SIG-M5 (cell line): ENCODE results near the gene ABLIM1.

Experiments used
- DNase-seq: peaks from one replicate; lab custom pipeline; 2025; lab: John Stamatoyannopoulos, UW

ABLIM1 gene

GRCh38 chr10:114406455-114406854, 251.6 kb downstream of the ABLIM1 start:
- no peak for DNase-seq

GRCh38 chr10:114405011-114405350, 253.1 kb downstream of the ABLIM1 start:
- no peak for DNase-seq

- no peak for DNase-seq
These were observed 253.7 kb downstream of the ABLIM1 start, which contains the start of gene AFAP1L2 for GRCh38 chr10:114404171-114405010. Gene AFAP1L2, minus strand, starts transcription at chr10:114404502. Its CDS starts 47 bp downstream, at chr10:114404455.

GRCh38 chr10:114403541-114404161, 254.4 kb downstream of the ABLIM1 start:
- DNase-seq, result no peak

- DNase-seq, result no peak
These were observed 255.1 kb downstream of the ABLIM1 start for GRCh38 chr10:114402871-114403540.

GRCh38 chr10:114402233-114402632, 255.8 kb downstream of the ABLIM1 start:
- DNase-seq, result no peak

GRCh38 chr10:114401195-114401791, 256.8 kb downstream of the ABLIM1 start:
- DNase-seq, result no peak

- DNase-seq, result no peak
These were observed 258.0 kb downstream of the ABLIM1 start for GRCh38 chr10:114400091-114400490.

GRCh38 chr10:114399576-114399975, 258.5 kb downstream of the ABLIM1 start:
- DNase-seq, result no peak

GRCh38 chr10:114398587-114399331, 259.3 kb downstream of the ABLIM1 start:
- no peak for DNase-seq

GRCh38 chr10:114397651-114398145, 260.4 kb downstream of the ABLIM1 start:
- no peak for DNase-seq

- no peak for DNase-seq
These were observed 261.6 kb downstream of the ABLIM1 start for GRCh38 chr10:114396464-114396863.

GRCh38 chr10:114395366-114396022, 262.6 kb downstream of the ABLIM1 start:
- no peak for DNase-seq

- DNase-seq, result no peak
These were observed 263.5 kb downstream of the ABLIM1 start for GRCh38 chr10:114394531-114394930.

- DNase-seq, result no peak
These were observed 264.2 kb downstream of the ABLIM1 start for GRCh38 chr10:114393886-114394285.

- DNase-seq, result no peak
These were observed 264.6 kb downstream of the ABLIM1 start for GRCh38 chr10:114393482-114393881.

GRCh38 chr10:114392112-114392835, 265.8 kb downstream of the ABLIM1 start:
- DNase-seq, result no peak

GRCh38 chr10:114391599-114391998, 266.5 kb downstream of the ABLIM1 start:
- DNase-seq, result no peak

- DNase-seq, result no peak
These were observed 268.6 kb downstream of the ABLIM1 start for GRCh38 chr10:114389426-114389825.

- no peak for DNase-seq
These were observed 269.8 kb downstream of the ABLIM1 start for GRCh38 chr10:114388275-114388674.
